Left colon (tissue), 2 donors: ENCODE data around the gene EMID1. TPM values are rescaled to one million over a fixed set of nuclear protein-coding genes. Genes with fewer than 3 reads are reported as not detected.
A peak's percentile ranks its signal among the peaks of the same experiment; 100 is the strongest.

ENCODE experiments used
- ATAC-seq: fragments of 200-7000 bp; cut with Tn5 transposase; one replicate; pipeline ENCODE4 v1.9.1; 2020; ENCODE audit warnings: mild to moderate bottlenecking, moderate library complexity
- DNase-seq, 2 donors: peaks; one replicate each; pipeline ENCODE4 v3.0.0-alpha.2; 2020
- intact Hi-C, 2 donors: fragments of 100-400 bp; cut with DNase I in 1 of 2; cut with micrococcal nuclease in 1 of 2; formaldehyde crosslinking; loops; one replicate each; pipeline versions ENCODE4 v1.11.2 to v1.14.0; 2022; cut with DNase I, micrococcal nuclease
- total RNA-seq, 2 donors: library from RNA; stranded (reverse); fragmentation: NEBNext Ultra II Directional; extraction: Animal tissue kit (Norgen Biotek cat#: 25700); gene quantifications; one replicate each; pipeline ENCODE4 v1.2.1, GENCODE V29; 2021
- donor health status: DM: no; HTN: no; CAD: no.
- donor health status: DM: yes; HTN: yes; CAD: no.

Gene EMID1
- total RNA-seq, 2 donors from 2014 or later: 1.2 to 4.9 TPM

DNA sequence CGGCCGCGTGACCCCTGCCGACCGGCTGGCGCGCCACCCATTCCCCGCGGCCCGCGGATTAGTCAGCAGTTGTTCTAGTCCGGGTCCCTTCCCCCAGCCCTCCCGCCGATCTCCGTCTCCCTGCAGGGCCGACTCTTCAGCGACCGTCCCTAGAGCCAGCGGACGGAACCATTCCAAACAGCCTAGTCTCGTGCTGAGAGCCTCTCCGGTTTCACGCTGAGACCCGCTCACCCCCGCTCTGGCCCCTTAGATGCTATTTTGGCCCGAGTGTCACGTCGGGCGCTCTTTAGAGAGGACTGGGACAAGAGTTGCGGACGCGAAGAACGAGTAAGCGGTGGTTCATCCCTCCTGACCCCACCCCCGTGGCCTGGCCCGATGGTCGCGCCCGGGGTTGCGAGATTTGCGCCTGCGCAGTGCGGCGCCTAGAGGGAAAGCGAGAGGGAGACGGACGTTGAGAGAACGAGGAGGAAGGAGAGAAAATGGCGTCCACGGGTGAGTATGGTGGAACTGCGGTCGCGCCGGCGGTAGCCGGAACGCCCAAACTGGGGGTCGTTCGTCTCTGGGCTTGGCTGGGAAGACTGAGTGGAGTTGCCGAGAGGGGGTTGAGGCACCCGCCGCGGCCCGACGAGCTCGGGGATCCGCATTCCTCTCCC lies 62.3 kb downstream of the EMID1 start, which contains the start of the genes EWSR1 and RHBDD3:
TSS of gene EWSR1 (plus strand) at position 411 of the 653 bp plus-strand sequence. CDS start at position 480, 69 bp downstream.
TSS of gene RHBDD3 (minus strand) at position 124 of the 653 bp plus-strand sequence. CDS start 2,355 bp downstream, outside the sequence.
- DNase-seq (peak; percentile 95 to 97), ATAC-seq (peak; percentile 88)
- intact Hi-C loops: no loop called here

DNA sequence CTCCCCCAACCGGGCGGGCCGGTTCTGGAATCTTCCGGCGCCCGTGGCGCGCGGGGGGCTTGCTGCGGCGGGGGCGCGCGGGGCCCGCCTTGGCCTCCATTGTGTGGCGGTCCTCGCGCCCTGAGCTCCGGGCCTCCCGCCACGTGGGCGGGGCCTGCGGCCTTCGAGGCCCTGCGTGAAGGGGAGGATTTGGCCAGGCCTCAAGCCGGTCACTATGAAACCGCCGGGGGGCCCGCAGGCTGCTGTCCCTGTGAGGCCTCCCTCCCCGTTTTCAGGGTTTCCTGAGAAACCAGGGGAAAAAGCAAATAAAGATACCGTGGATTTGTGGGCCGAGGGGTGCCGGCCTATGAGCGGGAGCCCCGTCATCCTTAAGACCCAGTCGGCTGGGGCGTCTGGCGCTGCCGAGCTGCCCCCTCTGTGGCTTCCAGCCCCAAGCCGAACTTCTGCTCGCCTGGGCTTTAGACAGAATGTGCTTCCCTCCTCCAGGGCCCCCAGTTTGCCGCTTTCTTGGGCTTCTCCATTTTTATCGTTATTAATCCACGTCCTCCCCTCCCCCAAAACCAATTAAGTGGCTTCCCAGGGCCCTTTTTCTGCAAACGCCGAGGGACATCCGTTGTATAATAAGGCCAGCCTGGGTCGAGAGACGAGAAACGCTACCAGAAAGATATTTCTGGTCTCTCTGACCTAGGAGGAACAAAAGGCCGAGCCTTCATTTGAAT lies 63.0 kb downstream of the EMID1 start:
- ATAC-seq (peak; percentile 49), DNase-seq (peak; percentile 55 to 68)
- intact Hi-C loops: no loop called here

DNA sequence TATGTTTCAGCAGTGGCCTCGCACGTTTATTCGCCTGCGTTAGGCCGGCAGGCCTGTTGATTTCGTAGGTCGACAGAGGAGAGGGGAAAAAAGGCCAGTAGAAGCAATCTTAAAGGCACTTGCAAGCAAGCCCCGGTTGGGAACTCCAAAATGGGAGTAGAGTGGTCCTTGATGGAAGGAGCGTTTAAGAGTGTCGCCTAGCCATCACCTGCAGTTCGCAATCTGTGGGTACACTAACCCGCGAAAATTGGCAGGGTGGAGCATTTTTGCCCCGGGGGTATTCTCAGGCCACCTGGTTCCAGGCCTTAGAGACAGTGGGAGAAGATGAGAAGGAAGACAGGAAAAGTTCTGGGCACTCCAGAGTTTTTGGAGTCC lies 63.5 kb downstream of the EMID1 start:
- intact Hi-C loops: no loop called here
- ATAC-seq (no peak), DNase-seq (no peak)

- ATAC-seq: no peak
- DNase-seq: peak in 1 of 2 donors; percentile 31
- intact Hi-C loops: no loop called here
Measured at GRCh38 chr22:29269731-29270474, 64.2 kb downstream of the EMID1 start.

DNA sequence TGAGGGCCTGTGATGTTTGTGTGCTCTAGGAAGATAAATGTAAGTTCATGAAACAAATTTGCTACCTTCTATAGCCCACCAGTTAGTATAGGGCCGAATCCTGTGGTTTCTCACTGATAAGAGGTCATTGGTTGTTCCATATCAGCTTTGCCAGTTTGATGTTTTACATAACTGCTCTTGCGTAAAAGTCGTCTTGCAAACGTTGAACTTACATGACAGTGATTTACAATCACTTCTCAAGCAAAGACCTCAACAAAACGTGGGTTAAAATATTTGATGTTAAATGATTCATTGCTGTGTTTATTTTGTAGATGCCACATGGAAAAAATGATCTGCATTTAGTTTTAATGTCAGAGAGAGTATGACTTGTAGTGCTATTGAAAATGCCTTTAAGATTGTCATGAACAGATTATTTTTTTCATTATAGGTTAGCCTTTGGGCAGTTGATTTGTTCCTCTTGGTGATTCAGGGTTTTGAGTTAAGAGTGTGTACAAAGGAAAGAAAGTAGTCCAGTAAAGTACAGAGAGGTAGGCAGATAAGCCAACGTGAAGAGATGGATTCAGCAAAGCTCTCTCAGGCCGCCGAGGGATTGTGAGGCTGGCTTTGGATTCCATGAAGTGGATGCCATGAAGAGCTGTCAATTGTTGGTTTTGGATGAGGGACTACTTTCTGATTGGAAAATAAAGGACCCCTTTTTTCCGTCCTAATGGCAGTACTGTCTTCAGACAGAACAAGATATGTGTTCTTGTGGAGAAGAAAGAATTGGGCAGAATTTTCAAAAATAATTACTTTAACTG lies 65.0 kb downstream of the EMID1 start:
- no peak for ATAC-seq
- intact Hi-C loops: no loop called here

GRCh38 chr22:29272624-29273023 lies 66.9 kb downstream of the EMID1 start:
- no peak for DNase-seq
- no peak for ATAC-seq
- intact Hi-C loops: no loop called here

More for the DNA sequence above, 65.0 kb downstream of the EMID1 start:
- DNase-seq: no peak

DNA sequence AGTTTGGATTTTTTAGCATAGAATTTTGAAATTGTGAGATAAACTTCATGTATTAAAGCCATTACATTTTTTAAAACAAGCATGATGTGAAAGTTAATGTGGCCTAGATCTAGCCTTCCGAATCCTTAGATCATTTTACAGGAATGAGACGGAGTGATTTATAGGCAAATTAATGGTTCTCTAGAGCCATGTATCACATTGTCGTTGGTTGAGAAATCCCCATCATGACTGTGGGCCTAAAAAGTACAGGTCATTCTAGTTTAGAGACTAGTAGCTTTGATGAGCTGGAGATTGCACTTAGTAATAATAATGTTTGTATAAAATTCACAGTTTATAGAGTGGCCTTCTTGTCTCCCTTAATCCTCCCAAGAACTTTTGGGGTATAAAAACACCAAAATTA lies 69.5 kb downstream of the EMID1 start:
- DNase-seq (no peak), ATAC-seq (no peak)
- intact Hi-C loops: no loop called here

GRCh38 chr22:29275819-29276565 lies 70.3 kb downstream of the EMID1 start:
- no peak for DNase-seq
- ATAC-seq: peak; percentile 88
- intact Hi-C loops: no loop called here

DNA sequence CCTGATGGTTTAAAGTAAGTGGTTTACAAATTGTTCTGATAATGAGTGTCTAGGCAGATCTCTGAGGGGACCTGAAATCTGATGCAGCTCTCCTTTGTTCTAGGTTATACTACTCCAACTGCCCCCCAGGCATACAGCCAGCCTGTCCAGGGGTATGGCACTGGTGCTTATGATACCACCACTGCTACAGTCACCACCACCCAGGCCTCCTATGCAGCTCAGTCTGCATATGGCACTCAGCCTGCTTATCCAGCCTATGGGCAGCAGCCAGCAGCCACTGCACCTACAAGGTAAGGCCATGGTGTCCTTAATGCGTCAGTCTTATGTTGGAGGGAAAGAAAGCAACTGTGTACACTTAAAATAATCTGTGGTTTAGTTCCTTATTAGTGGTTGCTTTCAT lies 72.2 kb downstream of the EMID1 start:
- intact Hi-C loops: no loop called here
- ATAC-seq: no peak
- no peak for DNase-seq

GRCh38 chr22:29284196-29284595 lies 78.5 kb downstream of the EMID1 start:
- intact Hi-C loops: no loop called here
- DNase-seq: no peak

DNA sequence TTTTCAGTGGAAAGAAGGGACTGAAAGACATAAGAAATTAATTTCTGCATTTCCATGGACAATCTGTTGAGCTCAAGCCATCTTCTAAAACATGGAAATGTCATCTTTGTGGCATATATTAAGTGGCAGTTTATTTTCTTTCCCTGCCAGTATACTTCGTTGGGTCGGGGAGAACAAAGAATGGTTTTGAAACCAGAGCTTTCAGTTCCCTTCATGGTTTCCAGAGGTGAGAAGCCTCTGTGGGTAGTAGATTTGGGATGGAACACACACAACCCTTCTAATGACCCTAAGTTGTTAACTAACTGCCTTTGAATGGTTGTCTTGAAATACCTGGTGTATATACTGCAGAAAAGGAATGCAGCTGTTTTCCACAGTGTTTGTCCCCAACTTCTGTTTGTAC lies 83.1 kb downstream of the EMID1 start:
- intact Hi-C loops: no loop called here
- DNase-seq (no peak), ATAC-seq (no peak)

More at GRCh38 chr22:29284196-29284595, 78.5 kb downstream of the EMID1 start:
- no peak for ATAC-seq

GRCh38 chr22:29290061-29290460 lies 84.4 kb downstream of the EMID1 start:
- ATAC-seq: no peak
- DNase-seq: no peak
- intact Hi-C loops: no loop called here

DNA sequence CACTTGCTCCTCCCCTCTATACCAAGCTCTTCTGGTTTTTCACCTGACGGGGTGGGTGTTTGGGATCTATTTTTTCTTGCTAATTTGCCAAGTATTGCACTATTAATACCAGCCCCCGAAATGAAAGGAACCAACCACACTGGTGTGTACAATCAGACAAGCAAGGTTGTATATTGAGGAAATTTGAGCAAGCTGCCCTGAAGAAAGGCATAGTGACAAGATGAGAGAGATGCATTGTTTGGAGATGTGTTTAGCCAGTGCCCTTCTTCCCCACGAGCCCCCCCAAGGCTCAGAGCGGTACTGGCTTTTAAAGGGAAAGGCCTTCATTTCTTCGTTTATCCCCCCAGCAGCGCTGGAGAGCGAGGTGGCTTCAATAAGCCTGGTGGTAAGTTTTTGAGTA lies 85.5 kb downstream of the EMID1 start:
- intact Hi-C loops: no loop called here
- DNase-seq (no peak), ATAC-seq (no peak)

DNA sequence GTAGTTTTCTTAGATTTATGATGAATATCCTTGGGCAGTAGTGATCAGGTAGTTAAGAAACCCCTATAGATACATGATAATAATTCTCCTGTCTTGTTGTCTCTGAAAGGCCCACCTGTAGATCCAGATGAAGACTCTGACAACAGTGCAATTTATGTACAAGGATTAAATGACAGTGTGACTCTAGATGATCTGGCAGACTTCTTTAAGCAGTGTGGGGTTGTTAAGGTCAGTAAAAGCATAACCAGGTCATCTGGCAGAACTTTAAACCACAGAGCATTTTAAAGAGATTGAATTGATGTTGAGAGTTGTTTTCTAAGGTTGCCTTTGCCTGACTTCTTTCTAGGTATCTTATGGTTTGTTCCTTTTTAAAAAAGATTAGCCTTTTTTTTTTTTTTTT lies 86.7 kb downstream of the EMID1 start:
- intact Hi-C loops: no loop called here
- no peak for DNase-seq
- no peak for ATAC-seq

- intact Hi-C loops: no loop called here
- DNase-seq (no peak), ATAC-seq (no peak)
Measured at GRCh38 chr22:29298641-29299040, 92.9 kb downstream of the EMID1 start.

- ATAC-seq (no peak), DNase-seq (no peak)
- intact Hi-C loops: no loop called here
Measured at GRCh38 chr22:29299136-29299900, 93.6 kb downstream of the EMID1 start.

GRCh38 chr22:29300467-29300806 lies 94.7 kb downstream of the EMID1 start:
- intact Hi-C loops: no loop called here
- ATAC-seq (no peak), DNase-seq (no peak)
